ENCODE results near the gene POLR2I. TPM values are rescaled to one million over a fixed set of nuclear protein-coding genes. Genes with fewer than 3 reads are reported as not detected.

The POLR2I gene
- total and polyA plus RNA-seq, 2 of the 13 experiments (the other 11 are each of a cell fraction or from before 2014, with no cell fraction given), result 40.5 to 104 TPM

GRCh38 chr19:36090910-36091695 lies 23.6 kb downstream of the POLR2I start (continued):
- TF ChIP-seq, protein P1, sequence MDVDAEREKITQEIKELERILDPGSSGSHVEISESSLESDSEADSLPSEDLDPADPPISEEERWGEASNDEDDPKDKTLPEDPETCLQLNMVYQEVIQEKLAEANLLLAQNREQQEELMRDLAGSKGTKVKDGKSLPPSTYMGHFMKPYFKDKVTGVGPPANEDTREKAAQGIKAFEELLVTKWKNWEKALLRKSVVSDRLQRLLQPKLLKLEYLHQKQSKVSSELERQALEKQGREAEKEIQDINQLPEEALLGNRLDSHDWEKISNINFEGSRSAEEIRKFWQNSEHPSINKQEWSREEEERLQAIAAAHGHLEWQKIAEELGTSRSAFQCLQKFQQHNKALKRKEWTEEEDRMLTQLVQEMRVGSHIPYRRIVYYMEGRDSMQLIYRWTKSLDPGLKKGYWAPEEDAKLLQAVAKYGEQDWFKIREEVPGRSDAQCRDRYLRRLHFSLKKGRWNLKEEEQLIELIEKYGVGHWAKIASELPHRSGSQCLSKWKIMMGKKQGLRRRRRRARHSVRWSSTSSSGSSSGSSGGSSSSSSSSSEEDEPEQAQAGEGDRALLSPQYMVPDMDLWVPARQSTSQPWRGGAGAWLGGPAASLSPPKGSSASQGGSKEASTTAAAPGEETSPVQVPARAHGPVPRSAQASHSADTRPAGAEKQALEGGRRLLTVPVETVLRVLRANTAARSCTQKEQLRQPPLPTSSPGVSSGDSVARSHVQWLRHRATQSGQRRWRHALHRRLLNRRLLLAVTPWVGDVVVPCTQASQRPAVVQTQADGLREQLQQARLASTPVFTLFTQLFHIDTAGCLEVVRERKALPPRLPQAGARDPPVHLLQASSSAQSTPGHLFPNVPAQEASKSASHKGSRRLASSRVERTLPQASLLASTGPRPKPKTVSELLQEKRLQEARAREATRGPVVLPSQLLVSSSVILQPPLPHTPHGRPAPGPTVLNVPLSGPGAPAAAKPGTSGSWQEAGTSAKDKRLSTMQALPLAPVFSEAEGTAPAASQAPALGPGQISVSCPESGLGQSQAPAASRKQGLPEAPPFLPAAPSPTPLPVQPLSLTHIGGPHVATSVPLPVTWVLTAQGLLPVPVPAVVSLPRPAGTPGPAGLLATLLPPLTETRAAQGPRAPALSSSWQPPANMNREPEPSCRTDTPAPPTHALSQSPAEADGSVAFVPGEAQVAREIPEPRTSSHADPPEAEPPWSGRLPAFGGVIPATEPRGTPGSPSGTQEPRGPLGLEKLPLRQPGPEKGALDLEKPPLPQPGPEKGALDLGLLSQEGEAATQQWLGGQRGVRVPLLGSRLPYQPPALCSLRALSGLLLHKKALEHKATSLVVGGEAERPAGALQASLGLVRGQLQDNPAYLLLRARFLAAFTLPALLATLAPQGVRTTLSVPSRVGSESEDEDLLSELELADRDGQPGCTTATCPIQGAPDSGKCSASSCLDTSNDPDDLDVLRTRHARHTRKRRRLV (CRISPR knock-in tag; IDR thresholded peaks at IDR 0.05), result no peak
- TF ChIP-seq MLX (CRISPR knock-in tag; IDR thresholded peaks at IDR 0.05), result no peak

- Histone ChIP-seq H3K9ac (ENCODE audit: insufficient read depth, low read depth, low read length) (no peak overlapping the region), H3K27me3 (ENCODE audit: control insufficient read depth in 1 of 2, insufficient read depth in 2 of 2, low read length in 2 of 2) (no peaks in the 10 kb centered on the region), H3K4me3 (replicated peaks in 1 of 3; ENCODE audit: insufficient read depth in 1 of 3, low read depth in 2 of 3, low read length in 3 of 3) (no peak overlapping the region), H3K79me2 (ENCODE audit: insufficient read depth, low read length) (no peaks in the 10 kb centered on the region), H3K27ac (ENCODE audit: extremely low read length, insufficient read depth, low read length) (no peak overlapping the region), H3K36me3 (replicated peaks in 1 of 2; ENCODE audit: control insufficient read depth in 1 of 2, insufficient read depth in 2 of 2, low read length in 2 of 2) (peaks cover 17 to 58% of the 10 kb centered on the region in 2 experiments; a peak in 4 of 5 replicates), H3K4me1 (ENCODE audit: insufficient read depth, low read length) (no peaks in the 10 kb centered on the region), H3K9me3 (ENCODE audit: low read length) (no peaks in the 10 kb centered on the region), H4K20me1 (ENCODE audit: insufficient read depth, low read length) (no peaks in the 10 kb centered on the region), H3K4me2 (ENCODE audit: low read depth, low read length) (no peak overlapping the region), H2AFZ (ENCODE audit: low read length) (no peak overlapping the region)
- intact Hi-C loops (cut with micrococcal nuclease; ENCODE audit: unreplicated experiment), result no loop called here
- CTCF ChIA-PET (ENCODE audit: low intra/inter-chr PET ratio, low total read pairs), result no interaction called here
- DNase-seq (ENCODE audit: low spot score), result no peak
- FAIRE-seq, result no peak
- ATAC-seq, result no peak
- in situ Hi-C loops (cut with HindIII; ENCODE audit: extremely low pct_ligation_motif_present, low pct_unique_long_range_greater_than_20kb), result no loop called here
- 97% methylated on average over 4 of the region's 5 CpGs for WGBS (ENCODE audit: low lambda C conversion rate)
- no TSS peak for BruUV-seq (replicated peaks)
- POLR2A ChIA-PET, result no interaction called here
- TF ChIP-seq, protein P2, sequence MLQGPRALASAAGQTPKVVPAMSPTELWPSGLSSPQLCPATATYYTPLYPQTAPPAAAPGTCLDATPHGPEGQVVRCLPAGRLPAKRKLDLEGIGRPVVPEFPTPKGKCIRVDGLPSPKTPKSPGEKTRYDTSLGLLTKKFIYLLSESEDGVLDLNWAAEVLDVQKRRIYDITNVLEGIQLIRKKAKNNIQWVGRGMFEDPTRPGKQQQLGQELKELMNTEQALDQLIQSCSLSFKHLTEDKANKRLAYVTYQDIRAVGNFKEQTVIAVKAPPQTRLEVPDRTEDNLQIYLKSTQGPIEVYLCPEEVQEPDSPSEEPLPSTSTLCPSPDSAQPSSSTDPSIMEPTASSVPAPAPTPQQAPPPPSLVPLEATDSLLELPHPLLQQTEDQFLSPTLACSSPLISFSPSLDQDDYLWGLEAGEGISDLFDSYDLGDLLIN (CRISPR knock-in tag; IDR thresholded peaks at IDR 0.05; ENCODE audit: borderline replicate concordance), result no peak
- no peak for TF ChIP-seq ZBTB39 (CRISPR knock-in tag; IDR thresholded peaks at IDR 0.05)
- no peak for TF ChIP-seq ZFAT (CRISPR knock-in tag; conservative IDR thresholded peaks at IDR 0.05)
- TF ChIP-seq TEAD2 (CRISPR knock-in tag; IDR thresholded peaks at IDR 0.05), result no peak
- TF ChIP-seq EP300 (IDR thresholded peaks at IDR 0.05; ENCODE audit: low read depth in 2 of 2, low read length in 2 of 2), result no peak
- no peak for TF ChIP-seq EP300 (CRISPR knock-in tag; IDR thresholded peaks at IDR 0.05; ENCODE audit: borderline replicate concordance)
- no peak for TF ChIP-seq MAFF (IDR thresholded peaks at IDR 0.05; ENCODE audit: low read depth, low read length)
These were observed 24.8 kb downstream of the POLR2I start for GRCh38 chr19:36089847-36090246.
